Brain pericyte (primary cell): ENCODE results near the gene PCDHGA6.
"Not testable (repeated sequence)": the region's sequence is repeated elsewhere in the genome, so short reads cannot be mapped to it uniquely, and the experiment has no call there.

Experiments used
- DNase-seq: peaks from one replicate; pipeline ENCODE4 v3.0.0-alpha.2; 2012; ENCODE audit warnings: low read depth, low spot score

Gene PCDHGA6

GRCh38 chr5:141373673-141374317 is at the start of gene PCDHGA6:
Gene PCDHGA6 (plus strand): TSS chr5:141373891. CDS start chr5:141374084, 193 bp downstream.
- no peak for DNase-seq

- DNase-seq, result no peak
These were observed 47.4 kb upstream of the PCDHGA6 start for GRCh38 chr5:141326088-141326854.

GRCh38 chr5:141328231-141328630 is 45.5 kb upstream of the PCDHGA6 start:
- no peak for DNase-seq

- no peak for DNase-seq
These were observed 43.2 kb upstream of the PCDHGA6 start, which contains the start of gene PCDHGA1 for GRCh38 chr5:141330299-141331080. Gene PCDHGA1 (plus strand): TSS chr5:141330514.

- DNase-seq, result not testable (repeated sequence)
These were observed 41.1 kb upstream of the PCDHGA6 start for GRCh38 chr5:141332571-141332970.

- DNase-seq, result no peak
These were observed 35.0 kb upstream of the PCDHGA6 start, which contains the start of gene PCDHGA2 for GRCh38 chr5:141338538-141339306. Gene PCDHGA2 (plus strand): TSS chr5:141338760.

GRCh38 chr5:141340781-141341354 is 32.8 kb upstream of the PCDHGA6 start:
- not testable (repeated sequence) for DNase-seq

- no peak for DNase-seq
These were observed 30.9 kb upstream of the PCDHGA6 start for GRCh38 chr5:141342773-141343172.

- no peak for DNase-seq
These were observed 30.3 kb upstream of the PCDHGA6 start, which contains the start of gene PCDHGA3 for GRCh38 chr5:141343242-141343952. Gene PCDHGA3 (plus strand): TSS chr5:141343829. CDS start chr5:141344034, 205 bp downstream.

GRCh38 chr5:141343953-141344463 is 29.7 kb upstream of the PCDHGA6 start:
- no peak for DNase-seq

GRCh38 chr5:141345327-141345726 is 28.4 kb upstream of the PCDHGA6 start:
- no peak for DNase-seq

GRCh38 chr5:141346017-141346416 is 27.7 kb upstream of the PCDHGA6 start:
- not testable (repeated sequence) for DNase-seq

- DNase-seq, result no peak
These were observed 23.6 kb upstream of the PCDHGA6 start, which contains the start of gene PCDHGB1 for GRCh38 chr5:141349917-141350619. Gene PCDHGB1 (plus strand): TSS chr5:141350099. CDS start chr5:141350261, 162 bp downstream.

GRCh38 chr5:141351591-141351990 is 22.1 kb upstream of the PCDHGA6 start:
- no peak for DNase-seq

- DNase-seq, result no peak
These were observed 18.7 kb upstream of the PCDHGA6 start, which contains the start of gene PCDHGA4 for GRCh38 chr5:141354900-141355469. Gene PCDHGA4 (plus strand): TSS chr5:141355021. CDS start chr5:141355108, 87 bp downstream.

- DNase-seq, result no peak
These were observed 18.1 kb upstream of the PCDHGA6 start for GRCh38 chr5:141355641-141356040.

- DNase-seq, result no peak
These were observed 17.6 kb upstream of the PCDHGA6 start for GRCh38 chr5:141356133-141356532.

- DNase-seq, result no peak
These were observed 16.7 kb upstream of the PCDHGA6 start for GRCh38 chr5:141356950-141357349.
